Measurements from ENCODE around the gene CASTOR1.
A peak's percentile ranks its signal among the peaks of the same experiment; 100 is the strongest.

CASTOR1 gene

GRCh38 chr22:30297991-30298701, 8.8 kb upstream of the CASTOR1 start:
- no peak for DNase-seq

GRCh38 chr22:30297276-30297990, 8.1 kb upstream of the CASTOR1 start:
- DNase-seq = no peak

- no peak for DNase-seq
Observed at GRCh38 chr22:30296833-30297232, 7.5 kb upstream of the CASTOR1 start.

- no peak for DNase-seq
Observed at GRCh38 chr22:30296324-30296723, 7.0 kb upstream of the CASTOR1 start.

- no peak for DNase-seq
Observed at GRCh38 chr22:30295576-30295975, 6.3 kb upstream of the CASTOR1 start.

GRCh38 chr22:30294830-30295229, 5.5 kb upstream of the CASTOR1 start:
- no peak for DNase-seq

DNA sequence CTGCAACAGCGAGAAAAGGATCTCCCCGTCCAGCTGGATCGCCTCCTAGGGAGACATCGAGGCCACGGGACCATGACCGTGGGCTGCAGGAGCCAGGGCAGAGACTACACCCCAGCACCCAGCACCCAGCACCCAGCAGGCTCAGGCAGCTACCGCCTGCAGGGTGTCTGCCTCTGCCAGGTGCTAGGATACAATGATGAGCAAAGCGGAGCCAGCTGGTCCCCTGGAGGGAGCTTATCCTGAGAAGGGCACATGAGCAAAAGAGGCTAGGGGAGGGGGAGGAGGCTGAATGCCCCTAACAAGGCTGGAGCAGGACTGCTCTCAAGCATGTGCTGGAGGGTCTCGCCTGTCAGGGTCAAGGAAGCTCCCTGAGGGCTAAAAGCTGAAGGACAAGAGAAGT, 4.8 kb upstream of the CASTOR1 start:
- DNase-seq = no peak

- DNase-seq = no peak
Observed at GRCh38 chr22:30293026-30293425, 3.7 kb upstream of the CASTOR1 start.

- DNase-seq = no peak
Observed at GRCh38 chr22:30292069-30292970, 3.0 kb upstream of the CASTOR1 start.

DNA sequence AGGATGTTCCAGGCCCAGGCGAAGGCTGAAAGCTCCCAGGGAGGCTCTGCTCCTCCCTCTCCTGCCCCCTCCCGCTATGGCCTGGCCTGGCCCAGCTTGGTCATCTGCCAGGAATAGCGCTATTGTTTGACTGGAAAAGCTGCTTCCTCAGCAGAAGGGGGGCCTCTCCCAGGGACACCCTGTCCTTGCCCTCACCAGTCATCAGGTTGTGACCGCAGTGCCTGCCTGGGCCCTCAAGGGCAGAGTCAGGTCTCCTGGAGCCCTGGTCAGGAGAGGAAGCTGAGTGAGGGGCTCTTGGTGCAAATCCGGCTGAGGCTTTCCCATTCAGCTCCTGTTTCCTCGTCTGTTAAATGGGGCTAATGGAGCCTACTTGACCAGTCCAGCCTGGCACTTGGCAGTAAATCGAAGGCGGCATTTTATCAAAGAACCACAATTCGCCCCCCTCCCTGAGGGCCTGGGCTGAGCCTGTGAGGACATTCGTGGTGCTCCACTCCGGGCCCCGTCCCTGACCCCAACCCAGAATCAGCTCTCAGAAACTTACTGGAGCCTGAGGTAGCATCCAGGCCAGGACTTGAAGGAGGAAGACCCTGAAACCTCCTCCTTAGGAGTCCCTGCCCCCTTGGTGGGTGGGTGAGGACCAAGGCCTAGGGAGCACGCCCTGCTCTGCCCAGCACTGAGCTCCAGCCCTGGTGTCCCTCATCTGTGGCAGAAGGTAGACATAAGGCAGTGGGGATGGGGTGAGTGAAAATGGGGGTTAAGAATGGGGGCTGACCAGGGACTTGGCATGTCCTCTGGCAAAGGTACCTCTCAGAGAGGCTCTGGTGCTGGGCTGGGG, 2.0 kb upstream of the CASTOR1 start:
- no peak for DNase-seq

DNA sequence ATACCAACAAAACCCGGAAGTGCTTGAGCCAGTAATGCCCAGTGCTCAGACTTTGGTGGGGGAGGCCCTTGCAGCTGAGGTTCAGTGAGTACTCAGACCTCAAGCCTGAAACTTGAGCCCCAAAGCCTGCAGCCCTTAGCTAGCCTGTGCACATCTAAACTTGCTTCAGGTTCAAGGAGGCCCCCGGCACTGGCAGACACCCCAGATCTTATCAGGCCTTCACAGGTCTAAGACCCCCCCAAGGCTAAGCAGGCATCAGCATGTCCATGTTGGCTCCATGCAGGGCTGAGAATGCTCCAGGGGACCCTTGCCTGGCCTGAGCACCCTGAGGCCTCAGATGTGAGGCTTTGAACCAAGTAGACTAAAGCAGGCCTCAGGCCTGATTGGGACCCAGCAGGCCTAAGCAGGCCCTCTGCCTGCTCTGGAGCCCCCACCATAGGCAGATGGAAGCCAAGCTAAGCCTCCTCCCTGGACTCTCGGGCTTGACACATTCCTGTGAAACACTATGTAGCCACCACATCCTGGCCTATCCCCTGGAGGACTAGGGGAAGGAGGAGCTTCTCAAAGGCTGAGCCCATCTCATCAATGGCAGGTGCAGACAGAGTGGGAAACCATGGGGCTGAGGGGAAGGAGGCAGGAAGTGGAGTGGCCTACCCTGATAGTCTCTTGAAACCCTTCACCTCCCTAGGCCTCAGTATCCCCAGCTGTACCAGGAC, 1.2 kb upstream of the CASTOR1 start:
- DNase-seq = no peak

DNA sequence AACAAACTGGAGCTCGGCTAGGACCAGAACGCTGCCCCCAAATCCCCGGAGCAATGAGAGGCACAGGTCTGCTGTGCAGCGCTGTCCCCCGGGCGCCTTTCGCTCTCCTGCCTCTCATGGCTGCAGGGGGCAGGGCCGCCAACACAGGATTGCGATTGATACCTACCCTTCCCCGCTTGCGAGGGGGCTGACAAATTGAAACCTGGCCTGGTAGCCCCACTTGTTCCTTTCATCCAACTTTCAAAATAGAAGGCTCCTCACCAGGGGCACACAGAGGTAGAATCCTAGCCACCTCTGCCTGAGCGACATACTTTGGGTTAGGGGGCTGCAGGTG, 642 bp upstream of the CASTOR1 start:
- no peak for DNase-seq

GRCh38 chr22:30288419-30289140, 725 bp downstream of the CASTOR1 start:
- no peak for DNase-seq

DNA sequence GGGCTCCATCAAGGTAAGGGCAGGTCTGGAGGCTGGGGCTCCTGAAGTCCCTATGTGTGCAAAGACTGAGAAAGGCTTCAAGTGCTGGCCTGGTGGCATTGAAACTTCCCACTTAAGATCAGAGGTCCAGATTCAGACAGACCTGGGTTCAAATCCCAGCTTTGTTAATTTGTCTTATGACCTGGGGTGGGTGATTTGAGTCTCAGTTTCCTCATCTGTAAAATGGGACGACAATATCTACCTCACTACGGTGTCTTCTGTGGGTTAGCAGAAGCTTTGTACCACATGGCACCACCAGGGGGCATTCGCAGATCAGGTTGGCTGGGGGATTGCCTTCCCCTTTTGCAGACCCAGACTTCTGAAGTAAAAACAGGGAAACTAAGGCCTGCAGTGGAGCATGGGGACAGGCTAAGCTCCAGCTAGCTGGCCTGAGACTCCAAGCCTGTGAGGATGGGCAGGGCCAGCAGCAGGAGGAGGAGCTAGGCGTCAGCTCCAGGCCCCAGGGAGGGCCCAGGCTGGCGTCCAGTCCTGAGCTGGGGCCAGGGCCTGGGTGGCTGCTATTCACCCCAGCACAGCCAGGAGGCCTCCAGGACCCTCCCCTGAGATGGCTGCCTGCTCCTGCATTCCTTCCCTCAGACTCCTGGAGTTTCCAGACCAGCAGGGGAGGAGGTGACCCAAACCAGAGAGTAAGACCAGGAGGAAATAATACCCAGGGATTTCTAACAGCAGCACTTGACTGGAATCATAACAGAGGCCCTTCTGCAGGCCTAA, 1.5 kb downstream of the CASTOR1 start:
- peak; percentile 89 for DNase-seq

GRCh38 chr22:30286813-30287647, 2.3 kb downstream of the CASTOR1 start:
- DNase-seq = peak; percentile 85

DNA sequence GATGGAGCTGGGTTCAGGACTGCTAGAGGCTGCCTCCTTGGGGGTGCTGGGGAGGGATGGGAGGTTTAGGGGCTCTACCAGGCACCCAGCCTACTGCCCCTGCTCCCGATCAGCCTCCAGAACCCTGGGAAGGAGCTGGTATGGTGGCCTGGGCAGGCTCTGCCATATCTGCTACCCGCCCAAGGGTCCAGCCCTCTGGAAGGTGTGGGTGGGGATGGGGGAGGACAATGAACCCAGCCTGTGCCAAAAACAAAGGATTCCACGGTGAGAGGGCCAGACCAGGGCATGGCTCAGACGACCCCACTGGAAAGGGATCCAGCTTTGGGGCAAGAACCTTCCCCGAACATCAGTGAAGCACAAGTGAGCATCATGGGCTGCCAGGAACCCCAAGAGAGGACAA, 3.0 kb downstream of the CASTOR1 start:
- DNase-seq = no peak

DNA sequence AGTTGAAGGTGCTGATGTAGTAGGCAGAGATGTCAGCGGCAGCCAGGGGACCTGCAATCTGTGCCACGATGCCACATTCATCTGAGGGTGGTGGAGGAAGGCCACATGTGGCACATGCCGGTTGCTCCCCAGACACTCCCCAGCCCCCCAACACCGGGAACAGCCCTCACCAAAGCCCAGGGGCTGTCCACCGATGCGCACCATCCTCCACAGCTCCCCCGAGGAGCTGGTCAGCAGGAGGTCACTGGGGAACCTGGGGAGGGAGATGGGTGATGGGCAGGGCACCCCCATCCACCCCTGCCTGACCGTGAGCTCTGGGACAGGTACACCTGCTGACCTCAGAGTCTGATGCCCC, 3.5 kb downstream of the CASTOR1 start:
- DNase-seq = no peak

GRCh38 chr22:30285176-30285845, 4.0 kb downstream of the CASTOR1 start:
- DNase-seq = no peak

DNA sequence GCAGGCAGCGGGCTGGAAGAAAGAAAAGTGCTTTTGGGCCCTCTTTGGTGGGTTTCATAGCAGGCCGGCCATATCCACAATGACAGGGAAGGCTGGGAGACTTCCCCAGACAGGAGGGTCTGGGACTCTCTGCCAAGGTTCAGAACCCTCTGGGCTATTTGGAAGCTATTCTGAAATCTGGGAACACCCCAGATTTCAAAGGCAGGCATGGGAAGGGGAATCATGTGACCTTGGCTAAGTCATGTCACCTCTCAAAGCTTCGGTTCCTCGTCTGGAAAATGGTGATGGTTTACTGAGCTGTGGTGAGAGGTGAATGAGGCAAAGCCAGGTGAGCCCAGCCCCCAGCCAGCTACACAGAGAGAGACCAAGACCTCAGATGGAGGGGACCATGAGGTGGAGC, 4.6 kb downstream of the CASTOR1 start:
- no peak for DNase-seq

All from CD4-positive, alpha-beta T cell treated with Interleukin-21 for 1 hour (primary cell).